Islet of Langerhans (tissue), 1 donor: ENCODE measurements around the gene CADPS.

Source experiments
- FAIRE-seq: peaks from one replicate; lab custom pipeline; 2011; peaks lifted over from hg19 to GRCh38; lab: Jason Lieb, UNC

Gene CADPS

DNA sequence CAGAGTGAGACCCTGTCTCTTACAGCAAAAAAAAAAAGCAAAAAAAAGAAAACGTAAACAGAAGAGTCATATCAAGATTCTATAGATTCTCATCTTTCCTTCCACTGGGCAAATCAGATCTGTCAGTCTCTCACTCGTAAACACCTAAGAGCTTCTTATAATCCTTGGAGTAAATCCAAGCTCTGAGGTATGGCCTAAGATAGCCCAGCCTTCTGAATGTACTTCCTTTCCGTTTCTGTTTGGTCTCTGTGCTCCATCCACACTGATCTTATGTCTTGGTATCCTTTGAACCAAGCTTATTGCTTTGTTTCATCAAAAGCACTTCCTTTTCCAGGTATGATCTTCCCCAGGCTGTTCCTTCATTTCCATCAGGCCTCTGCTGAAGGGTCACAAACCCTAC lies 137.8 kb downstream of the CADPS start:
- no peak for FAIRE-seq

DNA sequence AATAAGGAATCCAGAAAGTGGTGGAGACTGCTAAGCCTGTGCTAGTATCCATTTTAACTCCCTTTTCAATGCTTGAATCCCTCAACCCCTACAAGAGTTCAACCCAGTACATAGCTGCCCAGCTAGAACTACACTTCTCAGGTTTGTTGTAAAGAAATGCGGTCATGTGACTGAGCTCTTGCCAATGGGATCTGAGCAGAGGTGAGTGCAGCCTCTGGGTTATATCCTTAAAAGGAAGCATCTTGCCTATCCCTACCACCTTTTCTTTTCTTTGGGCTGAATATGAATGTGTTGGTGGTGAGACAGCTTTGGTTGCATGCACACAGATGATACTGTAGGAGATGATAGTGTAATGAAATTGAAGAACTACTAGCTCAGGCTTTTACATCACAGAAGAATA lies 139.7 kb downstream of the CADPS start:
- FAIRE-seq = no peak

DNA sequence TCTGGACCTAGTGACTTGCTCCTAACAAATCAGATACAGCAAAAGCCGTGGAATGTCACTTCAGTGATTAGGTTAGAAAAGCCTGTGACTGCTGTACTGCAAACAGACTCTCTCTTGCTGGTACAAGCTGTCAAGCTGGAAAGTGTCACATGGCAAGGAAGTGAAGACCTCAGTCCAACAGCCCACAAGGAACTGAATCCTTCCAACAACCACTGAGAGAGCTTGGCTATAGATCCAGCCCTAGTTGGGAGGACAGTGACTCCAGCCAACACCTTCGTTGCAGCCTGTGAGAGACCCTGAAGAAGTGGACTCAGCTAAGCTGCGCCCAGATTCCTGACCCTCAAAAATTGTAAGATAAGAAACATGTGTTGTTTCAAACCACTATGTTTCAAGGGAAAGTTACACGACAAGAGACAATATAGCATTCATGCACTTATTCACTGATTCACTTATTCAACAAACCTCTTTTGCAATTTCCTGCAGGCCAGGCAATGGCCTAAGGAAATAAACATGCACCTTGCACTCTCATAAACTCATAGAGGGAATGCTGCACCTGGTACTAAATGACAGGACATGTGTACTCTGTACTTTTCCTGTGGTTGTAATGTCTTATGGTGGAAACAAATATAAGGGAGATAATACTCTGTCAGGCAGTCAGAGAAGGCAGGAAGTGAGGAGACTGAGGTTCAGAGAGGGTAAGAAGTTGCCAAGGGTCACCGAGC lies 142.9 kb downstream of the CADPS start:
- no peak for FAIRE-seq

DNA sequence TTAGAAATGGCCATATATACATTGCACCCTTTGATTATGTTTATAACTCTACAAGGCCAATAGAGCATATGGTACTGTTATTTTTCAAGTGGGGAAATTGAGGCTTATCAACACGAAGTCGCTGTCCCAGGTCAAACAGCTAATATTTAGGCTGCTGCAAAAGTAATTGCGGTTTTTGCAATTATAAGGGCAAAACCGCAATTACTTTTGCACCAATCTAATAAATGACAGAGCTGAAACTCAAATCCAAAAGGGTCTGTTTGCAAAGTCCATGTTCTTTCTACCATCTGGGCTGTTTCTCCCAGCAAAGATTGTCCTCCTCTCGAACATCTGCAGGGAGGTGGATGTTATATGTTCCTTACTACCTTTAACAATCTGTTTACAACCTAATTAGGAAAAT lies 147.2 kb downstream of the CADPS start:
- no peak for FAIRE-seq

DNA sequence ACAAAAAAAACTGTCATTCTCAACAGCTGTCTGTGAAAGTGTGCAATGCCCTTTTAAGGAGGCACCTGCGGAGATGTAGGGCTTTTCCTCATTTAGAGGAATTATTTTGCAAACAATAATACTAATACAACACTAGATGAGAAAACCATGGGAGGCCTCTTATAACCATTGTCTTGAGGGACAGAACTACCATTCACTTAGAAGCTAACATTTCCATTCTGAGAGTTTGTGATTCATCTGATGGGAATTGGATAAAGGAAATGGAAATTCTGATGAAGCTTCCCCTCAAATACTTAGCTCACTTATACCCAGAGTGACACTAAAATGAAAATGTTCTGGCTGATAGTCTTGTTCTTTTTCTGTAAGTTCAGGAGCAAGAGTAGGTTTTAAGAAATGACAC lies 147.7 kb downstream of the CADPS start:
- FAIRE-seq = peak; percentile 61

DNA sequence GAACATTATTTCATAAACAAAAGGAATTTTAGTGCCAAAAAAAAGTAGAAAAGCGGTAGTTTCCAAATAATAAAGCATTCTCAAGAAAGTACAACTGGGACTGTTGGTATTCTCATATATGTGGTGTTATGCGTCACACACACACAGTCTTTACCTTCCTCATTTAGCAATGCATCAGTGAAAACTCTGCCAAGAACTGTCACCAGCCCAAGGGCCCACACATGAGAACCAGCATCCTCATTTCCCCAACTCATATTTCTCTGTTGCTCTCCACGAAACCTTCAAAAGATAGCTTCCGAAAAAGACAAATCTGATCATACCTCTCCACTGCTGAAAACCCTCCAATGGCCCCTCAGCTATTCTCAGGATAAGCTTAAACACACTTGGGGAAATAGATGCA lies 150.7 kb downstream of the CADPS start:
- FAIRE-seq = no peak

DNA sequence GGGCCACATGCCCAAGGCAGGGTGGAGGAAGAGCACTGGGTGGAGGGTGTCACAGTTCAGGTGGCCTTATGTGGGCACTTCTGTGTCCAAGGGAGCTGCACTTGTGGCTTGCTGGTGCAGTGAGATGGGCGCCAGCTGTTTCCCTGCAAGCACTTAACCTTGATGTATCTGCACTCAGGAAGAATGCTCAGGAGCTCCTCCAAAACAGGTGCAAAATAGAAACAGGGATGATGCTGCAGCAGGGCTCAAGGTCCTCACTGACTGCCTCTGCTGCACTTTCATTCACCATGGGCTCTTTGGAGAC lies 151.3 kb downstream of the CADPS start:
- no peak for FAIRE-seq

DNA sequence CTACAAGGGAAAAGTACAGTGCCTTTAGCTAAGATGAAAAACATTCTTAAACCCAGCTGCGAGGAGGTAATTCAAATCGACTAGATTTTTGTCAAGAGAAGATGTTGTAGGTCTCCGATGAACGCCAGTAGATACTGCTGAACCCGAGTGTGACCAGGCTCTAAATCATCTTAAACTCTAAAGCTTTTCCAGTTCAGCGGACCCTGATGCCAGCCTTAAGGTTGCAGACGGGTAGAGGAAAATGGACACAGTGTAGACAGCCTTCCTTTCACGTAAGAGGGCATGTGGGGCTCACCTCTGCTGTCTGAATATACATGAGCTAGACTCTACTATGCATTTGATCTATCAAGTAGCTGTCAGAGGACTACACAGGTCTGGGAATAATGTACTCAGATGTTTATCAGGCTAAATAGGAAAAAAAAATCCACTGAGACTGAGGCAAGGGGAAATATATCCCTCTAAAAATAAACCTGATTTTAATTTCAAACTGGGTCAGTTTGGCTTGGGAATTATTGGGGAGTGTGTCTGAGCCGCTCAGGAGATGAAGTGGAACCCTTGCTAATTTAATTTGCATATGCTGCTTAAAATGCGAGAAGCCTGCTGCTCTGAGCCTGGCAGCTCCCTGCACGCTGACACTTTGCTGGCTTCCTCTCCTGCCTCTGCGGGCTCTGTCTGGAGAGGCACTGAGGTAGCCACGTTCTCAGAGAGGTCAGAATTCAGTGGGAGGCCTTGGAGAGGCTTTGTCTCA lies 151.9 kb downstream of the CADPS start:
- FAIRE-seq = peak; percentile 41

DNA sequence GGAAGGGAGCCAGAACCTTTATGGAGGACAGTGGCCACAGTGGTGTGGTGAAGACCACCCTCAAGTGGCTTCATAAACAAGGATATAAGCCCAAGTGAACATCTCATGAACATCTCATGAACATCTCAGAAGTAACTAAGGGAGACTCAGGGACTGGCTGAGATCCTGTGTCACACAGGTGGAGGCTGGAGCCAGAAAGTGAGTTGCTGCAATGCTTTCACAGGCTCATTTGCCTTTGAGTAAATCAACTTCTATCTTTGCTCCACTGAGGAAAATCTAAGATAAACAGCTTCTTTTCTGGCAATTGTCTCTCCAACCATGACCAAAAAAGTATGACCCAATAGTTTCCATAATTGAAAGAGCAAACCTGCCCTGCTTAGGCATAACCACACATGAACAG lies 152.9 kb downstream of the CADPS start:
- FAIRE-seq = no peak

DNA sequence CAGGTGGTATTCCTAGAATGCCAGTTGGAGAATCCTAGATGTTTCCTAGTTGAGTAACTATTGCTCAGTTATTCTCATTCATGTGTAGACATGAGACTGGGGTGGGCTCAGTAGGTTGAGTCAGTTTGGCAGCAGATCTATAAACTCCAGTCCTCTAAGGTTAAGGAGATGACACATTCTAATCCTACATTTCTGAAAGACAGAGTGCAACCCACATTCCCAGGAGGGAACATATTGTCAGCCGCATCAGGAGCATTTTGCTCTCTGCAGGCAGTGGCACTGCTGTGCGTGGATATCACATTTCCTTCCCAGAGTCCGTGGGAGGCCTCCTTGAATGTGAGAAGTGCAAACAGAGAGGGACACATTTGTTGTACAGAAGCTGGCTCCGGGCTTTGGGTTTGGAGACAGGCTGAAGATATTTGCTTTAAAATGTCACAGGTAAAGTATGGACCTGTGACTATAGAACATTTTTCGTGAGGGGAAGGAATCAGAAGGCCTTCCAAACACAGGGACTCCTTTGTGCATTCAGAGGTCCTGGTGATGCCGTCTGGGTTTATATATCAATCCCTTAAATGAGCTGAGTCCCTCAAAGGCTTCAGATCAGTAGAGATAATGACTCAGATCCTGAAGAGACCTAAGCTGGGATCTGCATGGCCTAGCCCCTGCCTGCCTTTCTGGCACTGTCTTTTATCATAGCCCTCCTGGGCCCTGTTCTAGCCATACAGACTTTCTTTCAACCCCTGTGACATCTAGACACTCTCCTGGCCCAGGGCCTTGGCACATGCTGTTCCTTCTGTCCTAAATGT lies 156.5 kb downstream of the CADPS start:
- no peak for FAIRE-seq

DNA sequence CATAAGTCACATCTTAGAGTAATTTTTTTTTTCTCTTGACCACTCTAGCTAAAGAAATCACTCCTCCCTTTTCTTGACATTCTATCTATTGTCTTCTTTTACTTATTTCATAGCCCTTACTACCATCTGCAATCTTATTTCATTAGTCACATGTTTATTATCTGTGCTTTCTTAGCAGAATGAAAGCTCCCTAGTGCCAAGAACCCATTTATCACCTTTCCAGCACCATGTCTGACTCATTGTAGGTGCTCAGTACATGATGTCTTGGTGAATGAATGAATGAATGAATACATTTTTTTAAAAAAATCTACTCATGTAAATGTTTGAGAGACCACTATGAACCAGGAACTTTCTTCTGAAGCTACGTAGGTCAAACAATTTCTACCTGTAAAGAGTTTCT lies 157.2 kb downstream of the CADPS start:
- no peak for FAIRE-seq

DNA sequence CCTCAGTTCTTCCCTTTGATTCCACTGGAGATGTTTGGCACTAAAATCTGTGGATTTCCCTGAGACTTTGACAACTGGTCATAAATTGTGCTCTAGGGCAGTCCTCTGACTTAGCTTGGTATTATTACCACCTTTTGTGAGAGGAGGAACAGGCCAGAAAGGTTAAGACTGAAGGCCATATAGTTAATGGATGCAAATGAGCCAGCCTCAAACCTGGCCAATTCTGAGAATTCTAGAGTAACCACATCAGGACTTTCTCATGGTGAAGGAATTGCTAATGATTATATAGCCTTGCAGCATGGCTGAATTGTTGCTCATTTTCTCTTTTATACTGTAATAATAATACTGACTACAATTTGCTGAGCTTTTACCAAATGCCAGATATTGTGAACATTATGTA lies 162.5 kb downstream of the CADPS start:
- FAIRE-seq = no peak

DNA sequence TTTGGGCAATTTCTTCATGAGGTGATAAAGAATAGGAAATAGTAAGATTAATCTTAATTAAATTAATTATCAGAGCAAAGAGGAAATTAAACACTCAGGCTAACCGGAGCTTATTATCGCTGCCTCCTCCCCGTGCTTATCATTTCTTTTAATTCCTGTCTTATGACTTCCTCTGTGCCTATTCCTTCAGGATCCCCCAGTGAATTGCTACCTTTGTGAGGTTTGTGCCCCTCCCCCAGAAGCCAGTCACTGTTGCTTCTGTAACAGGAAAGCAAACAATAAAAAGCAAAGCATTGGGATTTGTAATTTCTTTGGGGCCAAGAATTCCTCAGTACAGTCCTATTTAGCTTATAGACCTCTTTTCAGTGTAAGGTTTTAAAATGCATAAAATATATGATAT lies 164.5 kb downstream of the CADPS start:
- no peak for FAIRE-seq

DNA sequence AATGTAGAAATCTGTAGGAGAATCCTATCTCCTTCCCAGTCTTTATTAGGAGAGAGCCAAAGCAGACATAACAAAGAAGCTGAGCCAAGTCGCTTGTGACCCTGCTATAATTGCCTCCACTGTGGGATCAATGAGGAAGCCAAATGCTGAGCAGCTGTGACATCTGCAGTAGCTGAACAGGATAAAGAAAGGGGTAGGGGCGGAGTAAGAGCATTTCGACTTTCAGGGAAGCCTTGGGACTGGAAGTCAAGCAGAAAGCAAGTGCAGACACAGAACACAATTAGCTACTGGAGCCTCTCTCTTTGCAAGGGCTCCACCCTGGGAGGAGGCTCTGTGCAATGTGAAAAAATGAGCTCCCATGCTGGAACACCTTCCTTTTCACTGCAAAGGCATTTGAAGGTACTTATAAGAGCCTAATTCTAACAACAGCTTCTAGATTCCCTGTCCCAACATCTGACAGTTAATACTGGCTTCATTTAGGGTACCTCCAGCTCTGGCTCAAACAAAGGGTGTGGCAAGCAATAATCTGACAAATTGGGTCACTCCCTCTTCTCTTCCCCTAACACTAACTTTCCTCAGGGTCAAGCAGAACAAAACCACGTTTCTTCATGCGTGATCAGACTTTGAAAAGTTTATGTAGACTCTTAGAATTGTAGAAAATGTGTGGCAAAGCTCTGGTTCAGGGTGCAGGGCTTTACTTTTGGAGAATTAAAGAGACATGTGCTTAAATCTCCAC lies 166.4 kb downstream of the CADPS start:
- FAIRE-seq = no peak

DNA sequence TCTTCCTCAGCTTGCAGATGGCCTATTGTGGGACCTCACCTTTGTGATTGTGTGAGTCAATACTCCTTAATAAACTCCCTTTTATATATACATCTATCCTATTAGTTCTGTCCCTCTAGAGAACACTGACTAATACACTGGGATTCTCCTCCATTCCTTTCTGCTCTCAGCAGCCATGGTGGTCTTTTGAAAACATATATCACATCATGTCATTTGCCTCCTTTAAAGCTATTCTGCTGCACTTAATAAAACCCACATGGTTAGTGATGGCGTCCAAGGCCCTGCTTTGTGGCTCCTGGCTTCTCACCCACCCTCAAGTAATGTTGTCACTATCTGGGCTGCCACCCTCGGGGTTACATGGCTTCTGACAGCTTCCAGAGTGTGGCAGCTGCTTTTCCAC lies 169.5 kb downstream of the CADPS start:
- no peak for FAIRE-seq

DNA sequence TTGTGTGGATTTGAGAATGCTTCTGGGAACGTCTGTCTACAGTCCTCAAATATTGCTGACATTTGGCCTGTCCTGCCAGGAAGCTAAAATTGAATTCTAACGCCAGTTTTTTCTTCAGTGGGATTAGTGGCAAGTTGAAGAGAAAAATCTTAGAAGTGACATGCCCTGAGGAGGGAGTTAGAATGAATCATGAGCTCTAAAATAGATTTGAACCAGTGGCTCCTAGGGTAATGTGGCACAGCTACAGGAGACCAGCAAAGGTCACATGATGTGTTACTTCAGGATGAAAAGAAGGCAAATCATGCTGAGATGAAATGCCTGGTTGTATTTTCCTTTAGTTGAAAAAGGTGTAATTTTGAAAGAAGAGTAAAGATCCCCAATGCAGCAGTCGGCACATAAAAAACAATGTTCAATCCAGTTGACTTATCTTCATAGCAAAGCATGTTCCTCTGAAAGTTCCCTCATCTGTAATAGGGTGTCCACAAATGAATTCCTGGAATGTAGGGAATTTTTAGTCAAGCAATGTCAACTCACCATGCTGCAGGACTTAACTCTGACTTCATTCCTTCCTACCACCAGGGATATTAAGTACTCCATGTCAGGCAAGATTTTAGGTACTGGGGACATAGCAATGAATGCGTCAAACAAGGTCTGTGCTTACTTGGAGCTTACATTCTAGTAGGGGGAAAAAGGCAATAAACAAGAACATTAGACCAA lies 171.6 kb downstream of the CADPS start:
- no peak for FAIRE-seq

DNA sequence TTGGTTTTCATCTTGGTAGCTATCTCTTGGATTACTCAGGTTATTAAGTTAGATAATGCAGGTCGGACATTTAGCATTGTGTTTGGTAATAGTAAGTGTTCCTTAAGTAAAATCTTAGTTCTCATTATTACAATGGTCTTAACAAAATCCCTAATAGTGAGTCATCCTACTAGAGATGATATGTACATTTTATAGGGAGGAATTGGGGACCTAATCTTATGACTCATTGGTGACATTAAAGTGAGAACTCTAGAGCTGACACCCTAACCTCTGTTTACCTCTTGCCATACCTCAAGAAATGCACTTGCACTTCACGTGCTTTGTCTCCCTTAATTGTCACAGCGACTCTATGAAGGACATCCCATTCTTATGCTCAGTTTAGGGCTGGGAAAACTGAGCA lies 174.9 kb downstream of the CADPS start:
- FAIRE-seq = no peak

DNA sequence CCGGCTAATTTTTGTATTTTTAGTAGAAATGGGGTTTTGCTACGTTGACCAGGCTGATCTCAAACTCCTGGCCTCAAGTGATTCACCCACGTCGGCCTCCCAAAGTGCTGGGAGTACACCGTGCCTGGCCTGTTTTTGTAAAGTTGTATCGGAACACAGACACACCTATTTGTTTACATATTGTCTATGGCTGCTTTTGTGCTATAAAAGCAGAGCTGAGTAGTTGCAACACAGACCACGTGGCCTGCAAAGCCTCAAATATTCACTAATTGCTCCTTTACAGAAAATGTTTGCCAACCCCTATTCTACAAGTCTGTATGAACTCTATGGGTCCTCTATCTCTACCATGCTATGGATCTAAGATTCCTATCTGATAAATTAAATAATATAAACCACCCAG lies 175.5 kb downstream of the CADPS start:
- FAIRE-seq = no peak

DNA sequence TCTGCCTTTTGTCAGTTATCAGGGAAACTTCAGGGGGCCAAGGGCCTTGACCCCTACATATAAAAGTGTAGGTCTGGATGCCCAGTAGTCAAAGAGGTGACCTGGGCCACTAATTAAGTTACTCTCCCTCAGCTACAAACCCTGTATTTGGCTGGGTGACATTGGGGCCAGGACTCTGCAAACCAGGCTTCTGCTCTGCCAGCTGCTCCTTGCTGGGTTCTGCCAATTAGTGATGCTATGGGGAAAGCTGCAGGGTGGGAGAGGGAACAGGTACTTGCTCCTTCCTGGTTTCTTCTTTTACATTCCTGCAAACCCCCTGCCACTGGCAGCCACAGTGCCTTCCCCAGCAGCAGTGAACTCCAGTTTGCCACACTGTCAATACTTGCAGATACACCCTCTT lies 179.2 kb downstream of the CADPS start:
- FAIRE-seq = no peak

DNA sequence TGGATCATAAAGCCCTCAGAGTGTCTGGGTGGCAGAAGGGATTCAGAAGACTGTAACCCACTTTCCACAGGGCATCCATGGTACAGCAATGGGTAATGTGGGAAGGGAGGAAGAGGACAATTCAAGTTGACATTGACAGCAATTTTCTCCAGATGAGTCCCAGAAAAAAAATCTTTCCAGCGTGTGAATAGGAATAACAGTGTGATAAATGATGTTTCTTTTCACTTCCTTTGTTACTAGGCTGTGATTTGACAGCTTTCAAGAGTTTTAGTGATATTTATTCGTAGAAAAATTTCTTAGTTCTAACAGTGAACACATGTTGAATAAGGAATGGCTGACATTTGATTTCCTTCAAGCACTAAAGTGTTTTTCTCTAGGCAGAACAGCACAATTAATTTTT lies 186.4 kb downstream of the CADPS start:
- no peak for FAIRE-seq

DNA sequence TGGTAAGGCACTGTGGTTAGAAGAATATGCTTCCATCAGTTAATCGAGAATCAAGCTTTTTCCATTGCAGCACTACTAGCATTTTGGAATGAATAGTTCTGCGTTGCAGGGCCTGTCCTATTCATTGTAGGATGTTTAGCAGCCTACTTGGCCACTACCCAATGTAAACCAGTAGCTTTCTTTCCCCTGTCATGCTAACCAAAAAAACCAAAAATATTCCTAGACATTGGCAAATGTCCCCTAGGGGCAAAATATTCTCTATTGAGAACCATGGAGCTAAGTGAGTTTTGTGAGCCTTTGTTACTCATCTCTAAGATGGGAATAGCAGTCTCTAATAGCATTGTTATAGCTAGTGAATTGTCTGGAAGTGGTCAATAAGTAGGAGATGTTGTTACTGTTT lies 187.2 kb downstream of the CADPS start:
- no peak for FAIRE-seq
